ENCODE results near the gene ARF5.

The ARF5 gene

DNA sequence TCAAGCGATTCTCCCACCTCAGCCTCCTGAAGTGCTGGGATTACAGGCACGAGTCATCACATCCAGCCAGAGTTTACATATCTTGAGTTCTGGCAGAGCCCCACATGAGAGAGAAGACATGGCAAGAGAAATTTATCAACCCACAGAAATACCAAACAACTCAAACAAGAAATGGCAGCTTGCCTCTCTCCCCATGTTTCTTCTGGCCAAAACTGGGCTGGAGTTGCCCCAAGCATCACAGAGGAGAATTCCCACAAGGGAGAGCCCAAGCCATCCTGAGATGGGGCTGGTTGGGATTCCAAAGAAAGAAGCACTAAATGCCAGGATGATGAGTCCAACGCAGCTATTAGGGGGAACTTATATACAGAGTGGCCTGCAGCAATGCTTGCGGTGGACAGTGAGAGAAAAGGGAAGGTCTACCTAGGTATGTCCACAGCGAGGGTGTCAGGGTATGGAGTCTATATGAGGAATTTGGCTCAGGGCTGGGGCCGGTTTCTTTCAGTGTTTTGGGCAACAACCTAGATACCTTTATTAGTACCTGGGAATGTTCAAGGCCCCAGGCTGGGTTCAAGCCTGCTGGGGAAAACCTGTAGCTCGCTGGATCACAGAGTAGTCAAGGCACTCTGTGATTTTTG lies 44.2 kb downstream of the ARF5 start:
- no peak for DNase-seq (ENCODE audit: low read depth)
- TF ChIP-seq, protein P1, sequence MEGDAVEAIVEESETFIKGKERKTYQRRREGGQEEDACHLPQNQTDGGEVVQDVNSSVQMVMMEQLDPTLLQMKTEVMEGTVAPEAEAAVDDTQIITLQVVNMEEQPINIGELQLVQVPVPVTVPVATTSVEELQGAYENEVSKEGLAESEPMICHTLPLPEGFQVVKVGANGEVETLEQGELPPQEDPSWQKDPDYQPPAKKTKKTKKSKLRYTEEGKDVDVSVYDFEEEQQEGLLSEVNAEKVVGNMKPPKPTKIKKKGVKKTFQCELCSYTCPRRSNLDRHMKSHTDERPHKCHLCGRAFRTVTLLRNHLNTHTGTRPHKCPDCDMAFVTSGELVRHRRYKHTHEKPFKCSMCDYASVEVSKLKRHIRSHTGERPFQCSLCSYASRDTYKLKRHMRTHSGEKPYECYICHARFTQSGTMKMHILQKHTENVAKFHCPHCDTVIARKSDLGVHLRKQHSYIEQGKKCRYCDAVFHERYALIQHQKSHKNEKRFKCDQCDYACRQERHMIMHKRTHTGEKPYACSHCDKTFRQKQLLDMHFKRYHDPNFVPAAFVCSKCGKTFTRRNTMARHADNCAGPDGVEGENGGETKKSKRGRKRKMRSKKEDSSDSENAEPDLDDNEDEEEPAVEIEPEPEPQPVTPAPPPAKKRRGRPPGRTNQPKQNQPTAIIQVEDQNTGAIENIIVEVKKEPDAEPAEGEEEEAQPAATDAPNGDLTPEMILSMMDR (conservative IDR thresholded peaks at IDR 0.05; ENCODE audit: low read depth, low read length) = no peak
- H3K4me3 ChIP-seq (ENCODE audit: low read depth, low read length) = no peak overlapping the region

DNA sequence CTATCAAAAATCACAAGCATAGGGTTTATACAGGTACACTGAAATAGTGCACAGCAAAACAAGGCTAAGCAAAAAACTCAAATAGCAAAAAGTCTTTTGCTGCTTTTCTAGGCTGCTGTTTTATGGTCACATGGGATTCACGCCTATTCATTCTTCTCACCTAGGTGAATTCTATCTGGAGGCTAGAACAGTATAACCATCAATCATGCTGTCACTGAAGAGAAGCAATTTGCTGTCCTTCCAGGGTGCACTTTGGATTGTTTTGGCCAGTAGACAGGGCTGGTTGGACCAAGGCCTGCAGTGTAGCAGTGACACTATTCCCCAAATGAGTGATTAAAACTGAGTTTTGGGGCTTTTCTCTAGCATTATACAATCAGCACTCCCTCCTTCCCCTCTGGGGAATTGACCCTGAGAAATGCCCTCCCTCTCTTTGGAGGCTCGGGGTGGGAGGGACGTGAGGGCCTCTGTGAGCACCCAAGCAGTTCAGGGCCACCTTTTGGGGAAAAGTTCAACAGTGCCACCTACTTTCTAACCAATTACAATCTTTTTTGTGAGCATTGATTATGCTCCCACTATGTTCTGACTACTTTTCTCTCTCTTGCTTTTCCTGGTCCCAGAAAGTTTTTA lies 47.6 kb downstream of the ARF5 start:
- no peak for DNase-seq (ENCODE audit: low read depth)
- TF ChIP-seq, protein P1 (conservative IDR thresholded peaks at IDR 0.05; ENCODE audit: low read depth, low read length) = no peak
- H3K4me3 ChIP-seq (ENCODE audit: low read depth, low read length) = no peak overlapping the region

- no peak for DNase-seq (ENCODE audit: low read depth)
- H3K4me3 ChIP-seq (ENCODE audit: low read depth, low read length) = no peak overlapping the region
- TF ChIP-seq, protein P1 (conservative IDR thresholded peaks at IDR 0.05; ENCODE audit: low read depth, low read length) = no peak
These were observed 50.0 kb downstream of the ARF5 start for GRCh38 chr7:127638197-127638596.
